KMS-11 (cell line): ENCODE data around the gene ASL.

Experiments
- H2AFZ ChIP-seq: fragments of 200-600 bp; sonication (generic); 2 replicates; pipeline ENCODE4 v1.6.1; 2016; ENCODE audit warnings: antibody characterized with exemption, mixed run types, low read depth
- H3K27ac ChIP-seq: fragments of 200-600 bp; sonication (generic); 2 replicates; pipeline ENCODE4 v1.6.1; 2016; ENCODE audit warnings: mild to moderate bottlenecking, mixed run types
- H3K27me3 ChIP-seq: fragments of 200-600 bp; sonication (generic); 2 replicates; pipeline ENCODE4 v1.6.1; 2017; ENCODE audit warnings: mild to moderate bottlenecking, low read depth, mixed run types, moderate library complexity; ENCODE audit not compliant: insufficient read depth
- H3K36me3 ChIP-seq: fragments of 200-600 bp; sonication (generic); 2 replicates; pipeline ENCODE4 v1.6.1; 2017; ENCODE audit warnings: mild to moderate bottlenecking, mixed run types; ENCODE audit not compliant: insufficient read depth
- H3K4me1 ChIP-seq: fragments of 200-600 bp; sonication (generic); 2 replicates; pipeline ENCODE4 v1.6.1; 2016; ENCODE audit warnings: mild to moderate bottlenecking, low read depth, mixed run types; ENCODE audit not compliant: poor library complexity, severe bottlenecking
- H3K4me2 ChIP-seq: fragments of 200-600 bp; sonication (generic); 2 replicates; pipeline ENCODE4 v1.7.0; 2016; ENCODE audit warnings: mild to moderate bottlenecking, mixed run types
- H3K4me3 ChIP-seq: fragments of 200-600 bp; sonication (generic); IDR thresholded peaks from 2 replicates; pipeline ENCODE4 v1.6.1; 2017; ENCODE audit warnings: low read depth, low read length, mixed read lengths; ENCODE audit not compliant: insufficient read depth
- H3K79me2 ChIP-seq: fragments of 200-600 bp; sonication (generic); 2 replicates; pipeline ENCODE4 v1.6.1; 2016; ENCODE audit warnings: low read depth, mixed run types; ENCODE audit not compliant: insufficient read depth
- H3K9ac ChIP-seq: fragments of 200-600 bp; sonication (generic); 2 replicates; pipeline ENCODE4 v1.6.1; 2016; ENCODE audit warnings: mild to moderate bottlenecking, mixed run types
- H4K20me1 ChIP-seq: fragments of 200-600 bp; sonication (generic); 2 replicates; pipeline ENCODE4 v1.6.1; 2016; ENCODE audit warnings: mild to moderate bottlenecking, mixed run types; ENCODE audit not compliant: insufficient read depth
- TF ChIP-seq, protein P1 (sequence below): fragments of 200-600 bp; sonication (generic); conservative IDR thresholded peaks from 2 replicates; pipeline ENCODE4 v1.6.1; 2017; ENCODE audit warnings: low read depth, mild to moderate bottlenecking, antibody characterized with exemption, low read length, moderate library complexity, mixed read lengths

ASL gene

DNA sequence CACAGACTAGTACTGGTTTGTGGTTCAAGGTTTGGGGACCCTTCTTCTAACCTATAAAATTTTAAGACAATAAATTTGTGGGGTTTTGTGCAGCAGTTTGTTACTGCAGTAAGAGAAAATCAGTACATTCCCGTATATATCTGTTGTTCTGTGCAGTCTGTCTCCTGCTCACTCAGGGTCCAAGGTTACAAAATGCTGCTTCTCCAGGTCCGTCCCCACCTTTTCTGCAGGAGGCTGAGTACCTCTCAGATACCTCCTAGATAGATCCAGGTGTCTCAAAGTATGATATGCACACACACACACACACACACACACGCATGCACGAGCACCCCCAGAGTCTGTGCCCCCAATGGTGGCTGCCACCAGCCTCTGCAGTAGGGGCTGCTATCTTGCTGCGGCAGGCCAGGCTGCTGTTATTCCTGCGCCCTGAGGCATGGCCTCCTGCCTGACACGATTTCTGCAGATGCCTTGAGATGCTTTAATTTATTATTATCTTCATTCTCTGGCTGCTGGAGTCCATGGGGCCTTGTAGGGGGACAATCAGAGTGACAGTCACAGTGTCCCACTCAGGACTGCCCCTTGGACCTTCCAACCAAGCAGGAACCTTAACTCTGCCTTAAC is 25.2 kb upstream of the ASL start:
- H4K20me1 ChIP-seq, result no peaks in the 10 kb centered on the region
- no peaks in the 10 kb centered on the region for H3K27me3 ChIP-seq
- no peaks in the 10 kb centered on the region for H3K79me2 ChIP-seq
- no peak overlapping the region for H3K4me3 ChIP-seq
- TF ChIP-seq, protein P1, sequence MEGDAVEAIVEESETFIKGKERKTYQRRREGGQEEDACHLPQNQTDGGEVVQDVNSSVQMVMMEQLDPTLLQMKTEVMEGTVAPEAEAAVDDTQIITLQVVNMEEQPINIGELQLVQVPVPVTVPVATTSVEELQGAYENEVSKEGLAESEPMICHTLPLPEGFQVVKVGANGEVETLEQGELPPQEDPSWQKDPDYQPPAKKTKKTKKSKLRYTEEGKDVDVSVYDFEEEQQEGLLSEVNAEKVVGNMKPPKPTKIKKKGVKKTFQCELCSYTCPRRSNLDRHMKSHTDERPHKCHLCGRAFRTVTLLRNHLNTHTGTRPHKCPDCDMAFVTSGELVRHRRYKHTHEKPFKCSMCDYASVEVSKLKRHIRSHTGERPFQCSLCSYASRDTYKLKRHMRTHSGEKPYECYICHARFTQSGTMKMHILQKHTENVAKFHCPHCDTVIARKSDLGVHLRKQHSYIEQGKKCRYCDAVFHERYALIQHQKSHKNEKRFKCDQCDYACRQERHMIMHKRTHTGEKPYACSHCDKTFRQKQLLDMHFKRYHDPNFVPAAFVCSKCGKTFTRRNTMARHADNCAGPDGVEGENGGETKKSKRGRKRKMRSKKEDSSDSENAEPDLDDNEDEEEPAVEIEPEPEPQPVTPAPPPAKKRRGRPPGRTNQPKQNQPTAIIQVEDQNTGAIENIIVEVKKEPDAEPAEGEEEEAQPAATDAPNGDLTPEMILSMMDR, result no peak
- no peaks in the 10 kb centered on the region for H3K4me1 ChIP-seq
- H3K36me3 ChIP-seq, result no peaks in the 10 kb centered on the region
- no peak overlapping the region for H3K27ac ChIP-seq
- no peak overlapping the region for H3K4me2 ChIP-seq
- no peak overlapping the region for H2AFZ ChIP-seq
- no peak overlapping the region for H3K9ac ChIP-seq

DNA sequence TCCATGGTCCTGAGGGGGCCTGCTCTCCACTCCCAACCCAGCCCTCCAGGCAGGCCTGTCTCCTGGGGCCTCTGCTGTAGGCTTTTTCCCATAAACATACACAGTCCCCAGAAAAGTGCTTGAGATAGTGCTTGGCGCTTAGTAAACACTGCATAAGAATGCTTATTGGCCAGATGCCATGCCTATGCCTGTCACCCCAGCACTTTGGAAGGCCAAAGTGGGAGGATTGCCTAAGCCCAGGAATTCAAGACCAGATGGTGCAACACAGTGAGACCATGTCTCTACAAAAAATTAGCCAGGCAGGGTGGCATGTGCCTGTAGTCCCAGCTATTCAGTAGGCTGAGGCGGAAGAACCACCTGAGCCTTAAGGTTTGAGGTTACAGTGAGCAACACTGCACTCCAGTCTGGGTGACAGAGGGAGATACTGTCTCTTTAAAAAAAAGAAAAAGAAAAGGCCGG is 24.6 kb upstream of the ASL start:
- no peak overlapping the region for H2AFZ ChIP-seq
- no peaks in the 10 kb centered on the region for H3K4me1 ChIP-seq

DNA sequence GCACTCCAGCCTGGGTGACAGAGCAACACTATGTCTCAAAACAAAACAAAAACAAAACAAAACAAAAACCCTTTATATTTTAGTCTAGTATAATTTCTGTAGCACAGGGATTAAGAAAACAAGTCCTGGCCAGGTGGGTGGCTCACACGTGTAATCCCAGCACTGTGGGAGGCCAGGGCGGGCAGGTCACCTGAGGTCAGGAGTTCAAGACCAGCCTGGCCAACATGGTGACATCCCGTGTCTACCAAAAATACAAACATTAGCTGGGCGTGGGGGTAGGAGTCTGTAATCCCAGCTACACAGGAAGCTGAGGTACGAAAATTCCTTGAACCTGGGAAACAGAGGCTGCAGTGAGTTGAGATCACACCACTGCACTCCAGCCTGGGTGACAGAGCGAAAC is 23.2 kb upstream of the ASL start:
- Histone ChIP-seq H4K20me1 (no peaks in the 10 kb centered on the region), H3K9ac (no peak overlapping the region), H3K27ac (no peak overlapping the region), H2AFZ (no peak overlapping the region), H3K79me2 (no peaks in the 10 kb centered on the region), H3K36me3 (no peaks in the 10 kb centered on the region), H3K4me1 (no peaks in the 10 kb centered on the region), H3K27me3 (no peaks in the 10 kb centered on the region), H3K4me3 (no peak overlapping the region), H3K4me2 (no peak overlapping the region)
- TF ChIP-seq, protein P1, result no peak

More for the DNA sequence above, 24.6 kb upstream of the ASL start:
- Histone ChIP-seq H3K27me3 (no peaks in the 10 kb centered on the region), H3K27ac (no peak overlapping the region), H3K4me2 (no peak overlapping the region), H3K9ac (no peak overlapping the region), H3K79me2 (no peaks in the 10 kb centered on the region), H4K20me1 (no peaks in the 10 kb centered on the region), H3K4me3 (no peak overlapping the region), H3K36me3 (no peaks in the 10 kb centered on the region)
- TF ChIP-seq, protein P1, result no peak

DNA sequence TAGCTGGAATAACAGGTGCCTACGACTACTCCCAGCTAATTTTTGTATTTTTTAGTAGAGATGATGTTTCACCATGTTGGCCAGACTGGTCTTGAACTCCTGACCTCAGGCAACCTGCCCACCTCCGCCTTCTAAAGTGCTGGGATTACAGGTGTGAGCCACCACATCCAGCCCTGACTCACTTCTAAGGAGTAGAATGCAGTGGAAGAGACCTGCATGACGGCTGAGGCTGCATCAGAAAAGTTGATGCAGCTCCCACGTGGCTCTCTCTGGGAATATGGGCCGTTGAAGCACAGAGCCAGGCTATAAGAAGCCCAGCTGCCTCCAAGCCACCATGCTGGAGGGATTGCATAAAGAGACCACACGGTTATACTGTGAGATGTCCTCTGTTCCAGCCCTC is 21.6 kb upstream of the ASL start:
- H2AFZ ChIP-seq, result no peak overlapping the region
- H3K4me3 ChIP-seq, result no peak overlapping the region
- H3K36me3 ChIP-seq, result no peaks in the 10 kb centered on the region
- no peak overlapping the region for H3K4me2 ChIP-seq
- no peaks in the 10 kb centered on the region for H3K79me2 ChIP-seq
- H3K27ac ChIP-seq, result no peak overlapping the region
- TF ChIP-seq, protein P1, result no peak
- H3K27me3 ChIP-seq, result no peaks in the 10 kb centered on the region
- H3K9ac ChIP-seq, result no peak overlapping the region
- no peaks in the 10 kb centered on the region for H4K20me1 ChIP-seq
- H3K4me1 ChIP-seq, result no peaks in the 10 kb centered on the region
